GM21381 (cell line): Measurements from ENCODE around the gene BATF3.

Source experiments
- ATAC-seq: cut with Tn5 transposase; IDR thresholded peaks from one replicate; pipeline ENCODE4 v1.9.1; 2021; ENCODE audit warnings: mild to moderate bottlenecking, moderate library complexity; ENCODE audit not compliant: unreplicated experiment

BATF3 gene

DNA sequence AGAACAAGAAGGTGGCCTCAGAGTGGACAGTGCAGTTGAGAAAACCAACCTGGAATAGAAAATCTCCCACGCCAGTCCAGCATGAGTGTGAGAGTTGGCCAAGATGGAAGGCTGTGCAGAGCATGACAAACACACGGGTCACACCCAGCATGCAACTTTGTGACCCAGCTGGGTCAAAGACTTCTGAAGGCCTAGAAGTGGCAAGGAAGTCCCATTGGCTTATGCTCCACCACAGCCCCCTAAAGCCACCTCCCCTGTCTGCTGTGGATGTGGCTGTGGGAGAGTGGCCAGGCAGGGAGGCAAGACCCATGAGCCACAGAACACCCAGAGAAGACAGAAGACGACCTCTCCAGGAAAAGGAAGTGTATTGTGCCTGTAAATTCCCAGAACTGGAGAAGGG lies 13.6 kb downstream of the BATF3 start:
- ATAC-seq, result no peak

DNA sequence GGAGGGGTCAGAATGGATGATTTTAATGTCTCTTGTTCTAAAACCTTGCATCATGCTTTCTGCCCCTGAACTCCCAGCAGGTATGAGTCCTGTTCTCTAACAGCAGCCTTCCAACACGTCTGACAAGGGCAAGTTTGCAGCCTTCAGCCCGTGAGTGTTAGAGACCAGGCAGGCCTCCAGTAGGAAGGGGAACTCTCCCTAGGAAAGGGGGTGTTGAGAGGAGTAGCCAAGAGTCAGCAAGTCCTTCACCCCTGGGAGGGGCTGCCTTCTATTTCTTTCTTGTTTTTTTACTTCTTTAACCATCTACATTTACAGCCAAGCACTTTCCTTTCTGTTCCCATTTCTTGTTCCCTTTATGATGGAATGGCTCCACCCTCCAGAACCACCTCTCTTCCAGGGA lies 14.2 kb downstream of the BATF3 start:
- no peak for ATAC-seq

DNA sequence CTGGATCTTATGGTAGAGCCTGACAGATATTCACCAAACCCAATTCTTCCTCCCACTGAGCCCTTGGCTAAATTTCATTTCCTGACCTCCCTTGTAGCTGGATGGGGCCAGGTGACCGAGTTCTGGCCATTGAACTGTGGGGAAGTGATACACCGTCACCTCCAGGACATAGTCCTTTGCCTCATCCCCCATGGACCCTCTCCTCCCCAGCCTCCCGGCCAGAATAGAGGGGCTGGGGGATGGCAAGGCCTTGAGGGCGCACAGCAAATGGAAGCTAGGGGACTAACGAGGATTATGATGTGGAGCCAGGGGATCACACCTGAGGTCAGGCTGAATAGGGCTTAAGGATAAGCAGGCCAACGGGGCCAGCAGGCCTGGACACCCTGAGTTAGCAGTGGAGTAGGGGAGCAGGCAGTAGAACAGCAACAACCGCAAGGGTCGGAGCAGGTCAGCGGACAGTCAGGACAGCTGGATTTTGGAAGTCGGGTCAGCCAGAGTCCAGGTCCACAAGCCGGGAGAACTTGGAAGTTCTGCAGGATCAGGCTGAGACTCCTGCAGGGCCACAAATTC lies 15.0 kb downstream of the BATF3 start:
- ATAC-seq, result no peak

DNA sequence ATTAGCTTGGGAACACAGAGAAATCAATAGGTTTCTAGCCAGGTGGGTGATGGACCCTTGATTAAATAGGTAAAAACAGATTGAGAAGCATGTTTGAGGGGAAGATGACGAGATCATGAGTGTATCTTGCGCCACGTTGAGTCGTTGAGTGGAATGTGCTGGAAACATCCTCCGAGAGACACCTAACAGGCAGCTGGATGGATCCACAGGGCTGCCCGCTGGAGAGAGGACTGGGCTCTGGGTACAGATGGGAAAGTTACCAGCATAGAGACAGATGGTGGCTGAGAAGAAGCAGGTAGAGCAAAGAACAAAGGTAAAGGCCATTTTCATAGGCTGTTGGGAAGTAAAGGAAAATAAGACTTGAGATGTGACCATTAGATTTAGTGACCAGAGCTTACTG lies 15.6 kb downstream of the BATF3 start:
- no peak for ATAC-seq

DNA sequence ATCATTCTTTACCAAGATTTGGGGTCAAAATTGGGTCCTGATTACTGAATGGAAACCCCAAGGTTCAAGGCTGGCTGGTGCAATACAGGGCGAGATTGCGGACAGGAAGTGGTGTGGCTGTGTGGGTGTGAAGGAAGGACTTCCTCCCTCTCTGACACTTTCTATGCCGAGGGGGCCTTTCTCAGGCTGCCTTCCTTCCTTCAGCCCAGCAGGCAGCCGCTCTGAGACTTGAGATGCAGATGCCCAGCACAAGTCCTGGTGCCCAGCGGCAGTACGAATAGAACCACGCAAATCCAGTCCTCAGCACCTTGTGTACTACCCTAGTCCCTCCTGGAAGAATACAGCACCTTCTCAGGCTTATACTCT lies 16.3 kb downstream of the BATF3 start:
- peak; percentile 70 for ATAC-seq

DNA sequence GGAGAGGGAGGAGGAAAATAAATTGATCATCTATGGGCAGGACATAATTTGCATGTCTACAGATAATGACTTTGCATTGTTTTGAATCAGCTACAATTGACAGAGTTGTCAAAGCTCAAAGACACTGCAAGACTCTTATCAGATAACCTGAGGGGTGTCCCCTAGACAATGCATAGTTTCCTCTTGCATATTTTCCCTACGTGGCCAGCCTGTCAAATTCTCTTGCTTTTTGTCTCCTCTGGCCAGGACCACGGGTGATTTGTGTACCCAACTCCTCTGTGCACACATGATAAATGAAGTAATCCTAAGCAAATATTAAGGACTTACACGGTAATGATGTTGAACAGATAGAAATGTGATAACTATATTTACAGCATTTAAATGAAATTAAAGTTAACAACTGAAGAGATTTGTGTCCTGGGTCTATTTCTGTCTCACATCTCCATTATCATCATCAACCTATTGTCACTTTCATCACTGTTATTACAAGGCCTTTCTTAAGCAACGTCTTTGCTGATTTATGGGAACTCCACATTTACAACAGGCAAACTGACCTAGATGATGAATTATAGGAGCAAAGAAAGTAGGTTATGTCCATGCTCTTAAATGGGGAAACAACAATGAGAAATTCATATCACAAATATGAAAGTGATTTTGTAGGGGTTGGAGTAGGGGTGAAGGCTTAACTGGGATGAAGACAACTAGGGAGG lies 18.8 kb downstream of the BATF3 start:
- ATAC-seq, result no peak

DNA sequence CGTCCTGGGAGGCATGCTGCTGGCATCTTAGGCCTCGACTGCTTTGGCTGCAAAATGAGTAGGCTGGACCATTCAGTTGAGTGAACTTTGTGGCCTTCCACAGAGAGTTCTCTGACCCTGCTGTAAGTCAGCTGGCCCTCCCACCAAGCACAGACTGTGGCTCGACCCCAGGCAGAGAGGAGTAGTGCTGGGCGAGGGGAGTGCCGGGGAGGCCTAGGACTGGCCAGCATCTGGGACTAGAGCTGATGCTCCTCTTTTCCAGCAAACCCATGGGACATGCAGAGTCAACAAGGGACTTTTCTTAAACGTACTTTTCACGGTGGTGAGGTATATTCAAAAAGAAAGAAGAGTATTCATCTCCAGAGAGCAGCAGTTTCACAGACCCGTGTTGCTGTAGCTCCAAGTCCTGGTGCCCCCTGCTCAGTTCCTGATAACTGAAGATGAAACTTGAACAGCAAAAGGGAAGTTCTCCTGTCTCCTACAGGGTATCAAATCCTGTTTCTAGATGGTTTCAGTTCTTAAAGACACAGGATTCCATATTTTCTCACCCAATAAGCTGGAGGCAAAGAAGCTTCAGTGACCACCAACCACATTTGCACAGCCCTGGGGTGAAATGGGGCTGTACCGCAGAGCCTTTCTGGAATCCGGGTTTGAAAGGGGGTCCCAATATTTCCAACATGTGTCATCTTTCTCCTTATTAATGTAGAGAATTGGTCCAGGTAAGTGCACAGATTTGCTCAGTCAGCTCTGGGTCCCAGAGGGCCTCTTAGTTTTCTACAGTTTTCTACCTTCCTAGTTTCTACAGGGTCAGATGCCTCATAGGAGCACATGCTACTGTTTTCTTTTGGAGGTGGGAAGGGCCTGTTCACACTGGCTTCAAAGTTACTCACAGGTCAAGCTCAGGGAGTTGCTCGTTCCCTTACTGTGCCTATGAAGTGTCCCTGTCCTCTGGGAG lies 20.9 kb downstream of the BATF3 start:
- peak; percentile 57 for ATAC-seq

DNA sequence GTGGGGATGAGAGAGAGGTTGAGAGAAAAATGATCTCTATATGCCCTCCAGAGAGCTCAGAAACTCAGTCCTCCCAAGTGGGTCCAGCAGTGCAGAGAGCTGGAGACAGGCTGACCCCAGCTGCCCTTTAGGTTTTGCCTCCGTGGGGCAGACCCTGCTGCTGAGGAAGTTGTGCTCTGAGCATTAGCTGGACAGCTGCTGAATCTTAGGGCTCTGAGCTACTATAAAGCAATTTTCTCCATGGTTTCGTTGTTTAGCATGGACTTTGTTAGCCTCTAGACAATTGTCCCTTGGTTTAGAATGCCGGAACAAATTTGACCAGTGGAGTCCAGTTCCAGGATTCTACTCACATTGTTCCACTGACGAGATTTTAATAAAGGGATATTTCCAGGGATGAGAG lies 22.1 kb downstream of the BATF3 start:
- ATAC-seq, result no peak

DNA sequence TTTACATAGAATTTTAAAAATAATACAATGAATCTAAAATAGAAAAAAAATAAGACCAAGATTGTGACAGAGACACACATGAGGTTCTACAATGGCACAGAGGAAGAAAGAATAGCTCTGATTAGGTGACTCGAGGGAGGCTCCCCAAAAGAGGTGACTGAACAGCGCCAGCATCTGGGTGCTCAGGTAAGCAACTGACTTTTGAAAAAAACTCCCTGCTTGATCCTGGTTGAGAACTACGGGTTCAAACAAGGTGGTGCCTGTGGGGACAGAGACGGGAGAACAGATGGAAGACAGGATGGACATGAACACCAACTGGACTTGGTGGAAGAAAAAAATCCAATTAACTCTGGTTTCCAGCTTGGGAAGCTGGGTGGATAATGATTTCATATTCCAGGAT lies 22.5 kb downstream of the BATF3 start:
- no peak for ATAC-seq

DNA sequence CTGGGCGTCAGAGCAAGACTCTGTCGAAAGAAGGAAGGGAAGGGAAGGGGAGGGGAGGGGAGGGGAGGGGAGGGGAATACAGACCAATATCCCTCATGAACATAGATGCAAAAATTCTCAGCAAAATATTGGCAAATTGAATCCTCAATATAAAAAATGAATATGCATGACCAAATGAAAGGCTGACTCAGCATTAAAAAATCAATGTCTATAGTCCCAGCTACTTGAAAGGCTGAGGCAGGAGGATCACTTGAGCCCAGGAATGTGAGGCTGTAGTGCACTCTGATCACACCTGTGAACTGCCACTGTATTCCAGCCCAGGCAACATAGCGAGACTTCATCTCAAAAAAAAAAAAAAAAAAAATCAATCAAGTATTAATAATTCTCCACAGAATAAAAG lies 24.0 kb downstream of the BATF3 start:
- ATAC-seq, result no peak

DNA sequence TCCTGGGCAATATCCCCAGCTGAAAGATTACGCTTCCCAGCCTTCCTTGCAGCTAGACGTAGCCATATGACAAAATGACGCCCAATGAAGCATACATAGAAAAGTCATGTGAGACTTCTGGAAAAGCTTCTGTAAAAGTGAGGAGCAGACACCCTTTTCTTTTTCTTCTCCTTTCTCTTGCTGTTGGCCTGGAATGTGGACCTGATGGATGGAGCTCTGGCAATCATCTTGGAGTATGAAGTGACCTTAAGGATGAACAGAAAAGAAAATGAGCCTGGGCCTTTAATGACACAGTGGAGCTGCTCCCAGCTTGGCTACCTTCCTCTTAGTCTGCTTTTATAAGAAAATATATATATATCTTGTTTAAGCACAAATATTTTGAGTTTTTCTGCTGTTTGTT lies 24.8 kb downstream of the BATF3 start:
- no peak for ATAC-seq

DNA sequence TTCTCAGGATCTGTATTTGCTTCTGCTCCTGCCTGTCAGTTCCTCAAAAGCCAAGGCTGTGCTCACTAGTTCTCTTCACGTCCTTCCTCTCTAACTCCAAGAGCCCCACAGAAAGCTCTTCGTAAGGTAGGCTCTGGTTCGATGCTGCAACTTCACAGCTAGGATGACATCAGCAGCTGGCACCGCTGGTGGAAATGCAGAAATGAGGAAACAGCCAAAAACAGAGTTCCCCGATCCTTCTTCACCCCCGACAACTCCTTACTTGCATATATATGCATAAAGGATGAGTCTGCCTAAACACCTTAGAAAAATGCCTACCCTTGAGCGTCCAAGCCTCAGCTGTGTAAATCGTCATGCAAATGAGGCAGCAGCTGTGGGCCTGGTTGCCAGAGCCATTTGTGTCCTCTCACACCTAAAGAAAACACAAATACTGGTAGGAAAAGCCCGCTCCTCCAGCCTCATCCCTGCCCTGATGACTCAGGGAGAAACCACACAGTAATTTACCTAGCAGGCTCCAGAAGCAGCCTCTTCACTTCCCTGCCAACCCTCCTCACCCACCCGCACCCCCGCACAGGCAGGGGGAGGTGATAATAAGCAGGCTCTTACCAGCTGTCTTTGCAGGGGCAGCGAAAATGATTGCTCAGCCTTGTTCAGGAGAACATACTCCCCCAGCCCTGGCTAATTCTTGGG lies 28.2 kb downstream of the BATF3 start:
- ATAC-seq, result no peak

DNA sequence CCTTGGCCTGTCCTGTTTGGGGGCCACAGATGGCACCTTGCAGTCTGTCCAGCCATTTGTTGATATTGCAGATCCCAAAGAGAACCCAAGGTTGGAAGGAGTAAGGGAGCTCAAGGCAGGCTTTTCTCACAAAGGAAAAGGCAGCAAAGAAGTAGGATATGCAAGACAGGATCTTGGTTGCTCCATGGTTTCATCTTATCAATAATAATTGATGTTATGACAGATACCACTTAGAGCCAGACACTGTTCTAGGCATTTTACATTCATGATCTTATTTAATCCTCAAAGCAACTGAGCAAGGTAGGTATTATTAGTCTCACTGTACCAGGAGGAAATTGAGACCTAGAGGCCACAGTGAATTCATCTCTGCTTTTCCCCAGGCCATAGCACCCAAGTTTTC lies 28.8 kb downstream of the BATF3 start:
- ATAC-seq, result no peak

DNA sequence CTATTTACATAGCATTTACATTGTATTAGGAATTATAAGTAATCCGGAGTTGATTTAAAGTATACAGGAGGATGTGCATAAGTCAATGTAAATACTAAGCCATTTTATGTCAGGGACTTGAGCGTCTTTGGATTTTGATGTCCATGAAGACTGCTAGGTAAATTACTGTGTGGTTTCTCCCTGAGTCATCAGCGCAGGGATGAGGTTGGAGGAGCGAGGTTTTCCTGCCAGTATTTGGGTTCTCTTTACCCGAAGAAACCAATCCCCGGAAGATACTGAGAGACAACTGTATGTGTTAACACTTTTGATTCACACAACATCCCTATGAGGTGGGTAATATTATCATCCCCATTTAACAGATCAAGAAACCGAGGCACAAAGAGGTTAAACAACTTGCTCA lies 29.3 kb downstream of the BATF3 start:
- ATAC-seq, result no peak

DNA sequence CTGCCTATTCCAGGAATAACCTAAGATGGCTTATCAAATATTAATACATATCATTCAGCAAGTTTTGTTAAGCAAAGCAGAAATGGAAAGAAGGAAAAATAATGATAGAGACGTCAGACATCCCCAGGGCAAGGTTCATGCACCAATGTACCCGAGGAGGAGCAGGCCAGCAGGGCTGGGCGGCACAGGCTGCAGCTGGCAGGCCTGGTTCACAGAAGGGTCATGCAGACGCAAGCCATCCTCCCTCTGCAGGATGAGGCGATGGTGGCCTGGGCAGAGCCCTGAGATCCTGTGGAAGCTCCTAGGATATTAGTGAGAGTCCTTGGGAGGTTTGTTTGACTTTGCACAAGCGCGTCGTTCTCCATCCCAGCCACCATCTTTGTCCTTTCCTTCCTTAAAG lies 30.0 kb downstream of the BATF3 start:
- no peak for ATAC-seq

DNA sequence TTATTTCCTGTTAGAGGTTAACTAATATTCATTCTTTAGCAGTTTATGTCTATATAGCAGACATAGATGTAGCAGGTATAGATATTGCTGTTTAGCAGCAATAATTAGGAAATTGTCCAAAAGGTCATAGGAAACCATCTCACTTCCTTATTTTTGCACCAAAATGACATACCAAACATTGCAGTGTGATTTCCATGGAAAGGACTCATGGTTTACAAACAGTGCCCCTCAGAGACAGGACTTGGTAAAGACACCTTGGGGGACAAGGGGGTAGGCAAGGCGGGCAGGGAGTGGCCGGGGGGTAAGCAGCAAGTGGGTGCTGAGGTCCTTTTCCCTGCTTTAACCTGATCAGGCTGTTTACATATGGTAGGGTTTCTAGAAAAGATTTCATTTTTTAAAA lies 30.5 kb downstream of the BATF3 start:
- ATAC-seq, result no peak

DNA sequence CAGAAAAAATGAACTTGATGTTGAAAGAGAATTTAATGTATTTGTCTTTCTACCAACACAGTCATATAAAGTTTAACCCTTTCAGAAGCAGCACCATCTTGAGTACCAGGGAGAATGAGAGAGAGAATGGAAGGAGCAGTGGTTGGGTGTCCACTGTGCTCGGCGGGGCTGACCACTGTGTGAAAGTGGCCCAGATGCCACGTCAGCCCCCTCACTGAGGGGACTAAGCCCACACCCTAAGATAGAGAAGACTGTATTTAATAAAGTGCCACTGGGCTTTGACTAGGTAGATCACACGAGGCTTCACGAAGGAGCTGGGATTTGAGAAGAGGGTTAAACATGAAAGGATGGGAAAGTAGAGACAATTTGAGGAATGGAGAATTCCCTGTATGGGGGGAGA lies 31.2 kb downstream of the BATF3 start:
- ATAC-seq, result no peak

DNA sequence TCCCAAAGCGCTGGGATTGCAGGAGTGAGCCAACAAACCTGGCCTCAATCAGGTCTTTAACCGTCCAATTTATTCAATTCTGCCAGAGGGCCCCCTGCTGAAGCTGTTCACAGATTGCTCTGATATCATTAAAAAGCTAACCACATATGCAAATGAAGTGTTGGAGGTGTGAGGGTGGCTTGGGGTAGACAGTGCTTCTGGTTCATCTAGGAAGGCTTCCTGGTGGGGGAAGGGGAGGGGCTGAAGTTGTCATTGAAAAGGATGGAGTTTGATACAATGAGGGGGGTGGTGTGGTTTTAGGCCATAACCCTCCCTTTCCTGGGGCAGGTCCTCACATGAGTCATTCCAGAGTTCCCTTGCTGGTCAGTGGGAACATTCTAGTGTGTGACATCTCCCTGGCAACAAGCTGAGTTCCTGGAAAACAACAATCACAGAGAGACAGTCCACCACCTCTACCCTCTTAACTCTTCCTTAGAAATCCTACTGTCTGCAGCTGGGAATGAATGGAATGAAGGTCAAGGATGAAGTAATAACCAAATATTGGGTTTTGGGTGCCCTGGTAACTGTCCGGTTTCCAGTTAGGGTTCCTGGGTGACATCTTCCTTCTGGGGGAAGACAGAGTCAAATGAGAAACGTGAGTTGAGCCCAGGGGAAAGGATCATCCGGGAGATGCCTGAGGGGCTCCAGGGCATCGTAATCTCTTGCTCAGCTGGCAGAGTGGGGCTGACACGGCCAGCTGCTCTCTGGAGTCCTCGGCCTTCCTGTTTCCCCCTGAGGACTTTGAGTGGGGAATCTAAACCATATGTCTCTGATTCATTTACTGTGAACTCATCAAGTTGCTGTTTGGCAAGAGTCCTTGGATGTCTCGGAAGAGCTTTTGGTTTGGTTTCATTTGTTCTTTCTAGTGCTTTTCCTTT lies 32.2 kb downstream of the BATF3 start:
- peak; percentile 57 for ATAC-seq

DNA sequence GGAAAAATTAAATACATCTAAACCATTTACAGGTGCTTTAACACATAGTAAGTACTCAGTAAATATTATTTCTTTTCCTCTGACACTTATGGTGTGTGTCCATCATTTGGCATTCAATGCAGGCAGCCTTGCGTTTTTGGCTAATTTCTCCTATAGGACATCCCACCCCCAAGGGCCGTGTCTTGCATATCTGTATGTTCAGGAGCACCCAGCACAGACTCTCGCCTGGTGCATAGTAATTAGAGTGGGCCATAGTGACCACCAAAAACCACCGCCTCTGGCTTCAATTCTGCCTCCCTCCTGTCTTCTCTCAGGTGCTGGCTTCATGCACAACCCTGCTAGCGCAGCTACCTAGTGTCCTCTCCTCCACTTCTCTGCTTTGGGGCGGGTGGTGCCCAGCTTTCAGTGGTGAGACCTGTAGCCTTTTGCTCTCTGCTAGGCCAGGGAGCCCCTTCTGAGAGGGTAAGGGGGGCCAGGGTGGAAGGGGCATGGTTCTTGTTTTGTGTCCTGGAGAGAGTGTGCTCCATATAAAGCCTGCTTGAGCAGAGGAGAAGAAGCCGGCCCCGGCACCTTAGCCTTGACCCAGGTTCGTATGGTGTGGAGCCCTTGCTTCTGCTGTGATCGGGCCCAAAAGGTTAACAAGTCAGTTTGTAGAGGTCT lies 33.4 kb downstream of the BATF3 start:
- no peak for ATAC-seq
